HCT116 (cell line): ENCODE results near the gene COX20. TPM values are rescaled to one million over a fixed set of nuclear protein-coding genes. Genes with fewer than 3 reads are reported as not detected.

Experiments used
- ATAC-seq: fragments of 200-7000 bp; cut with Tn5 transposase; 2 replicates; pipeline ENCODE4 v1.9.1; 2020; ENCODE audit warnings: mild to moderate bottlenecking, moderate library complexity
- BruUV-seq: library from RNA; stranded (reverse); fragments of 400-500 nt; replicated peaks from 2 replicates; lab custom pipeline; 2021; lab: Mats Ljungman, UMichigan
- CTCF ChIA-PET: fragments of 300-600 bp; sonication (Branson Sonifier 250); formaldehyde crosslinking; loops from one replicate; lab custom pipeline; 2021; ENCODE audit warnings: antibody characterized with exemption; lab: Charles Lee
- POLR2A ChIA-PET: fragments of 300-600, 350-600 bp; sonication (Branson Sonifier 250); formaldehyde crosslinking; loops from one replicate; lab custom pipeline; 2021; ENCODE audit warnings: antibody characterized with exemption; lab: Charles Lee
- RAD21 ChIA-PET, 2 experiments: fragments of 300-600 bp; sonication (Branson Sonifier 250); formaldehyde crosslinking; loops; one replicate each; lab custom pipeline; 2023; ENCODE audit warnings: low total read pairs in 2 of 2; ENCODE audit not compliant: uncharacterized antibody in 2 of 2, unreplicated experiment in 2 of 2, low non-redundant PET in 1 of 2; lab: Charles Lee
- DNase-seq: peaks from one replicate; pipeline ENCODE4 v3.0.0-alpha.2; 2010; ENCODE audit warnings: low read depth, low spot score
- H2AFZ ChIP-seq: fragments of 200-600 bp; shearing (Covaris generic), sonication (generic); 2 replicates; pipeline ENCODE4 v1.6.1; 2017; ENCODE audit warnings: low read depth, mixed run types, mixed read lengths, antibody characterized with exemption, low read length; ENCODE audit not compliant: poor library complexity, severe bottlenecking
- H3K27ac ChIP-seq: 2 replicates; pipeline ENCODE4 v1.5.1; 2012; ENCODE audit warnings: low read depth, low read length
- H3K27me3 ChIP-seq: fragments of 200-600 bp; sonication (generic); 2 replicates; pipeline ENCODE4 v1.6.1; 2016; ENCODE audit warnings: mixed run types, low read length, mixed read lengths; ENCODE audit not compliant: insufficient read depth
- H3K36me3 ChIP-seq, 2 experiments: fragments of 200-500 bp in 1 of 2; fragments of 200-600 bp in 1 of 2; sonication (Bioruptor generic) in 1 of 2; sonication (generic) in 1 of 2; 2 replicates each; pipeline versions ENCODE4 v1.5.1 to v1.6.1; 2014 to 2016; ENCODE audit warnings: low read length in 2 of 2, inconsistent platforms in 1 of 2, mixed read lengths in 1 of 2, mixed run types in 1 of 2; ENCODE audit not compliant: insufficient read depth in 2 of 2, control insufficient read depth in 1 of 2
- H3K4me1 ChIP-seq, 2 experiments: fragments of 200-600 bp in 1 of 2; sonication (generic) in 1 of 2; 2 replicates each; pipeline versions ENCODE4 v1.5.1 to v1.6.1; 2012 to 2017; ENCODE audit warnings: low read length in 2 of 2, inconsistent platforms in 1 of 2, mild to moderate bottlenecking in 1 of 2, mixed read lengths in 1 of 2, mixed run types in 1 of 2, moderate library complexity in 1 of 2; ENCODE audit not compliant: insufficient read depth in 2 of 2, control insufficient read depth in 1 of 2
- H3K4me2 ChIP-seq: fragments of 200-600 bp; sonication (generic); 2 replicates; pipeline ENCODE4 v1.6.1; 2017; ENCODE audit warnings: mixed run types, low read length, mixed read lengths
- H3K4me3 ChIP-seq, 2 experiments: fragments of 200-600 bp in 1 of 2; sonication (generic) in 1 of 2; replicated peaks in 1 of 2; 2 replicates each; pipeline ENCODE4 v1.5.1; 2011 to 2016; ENCODE audit warnings: low read length in 2 of 2, control low read depth in 1 of 2, low read depth in 1 of 2, mild to moderate bottlenecking in 1 of 2, mixed read lengths in 1 of 2, mixed run types in 1 of 2
- H3K79me2 ChIP-seq: fragments of 200-600 bp; sonication (generic); 2 replicates; pipeline ENCODE4 v1.6.1; 2017; ENCODE audit warnings: mild to moderate bottlenecking, mixed run types, low read length, moderate library complexity, mixed read lengths; ENCODE audit not compliant: insufficient read depth
- H3K9ac ChIP-seq: fragments of 200-600 bp; sonication (generic); 2 replicates; pipeline ENCODE4 v1.6.1; 2016; ENCODE audit warnings: low read length, mixed read lengths
- H3K9me2 ChIP-seq: fragments of 200-600 bp; sonication (generic), shearing (Covaris generic); 2 replicates; pipeline ENCODE4 v1.6.1; 2017; ENCODE audit warnings: mixed run types, mild to moderate bottlenecking, moderate library complexity; ENCODE audit not compliant: insufficient read depth
- H3K9me3 ChIP-seq, 2 experiments: fragments of 200-500 bp in 1 of 2; fragments of 200-600 bp in 1 of 2; sonication (Bioruptor generic) in 1 of 2; sonication (generic) in 1 of 2; 2 replicates each; pipeline ENCODE4 v1.6.1; 2014 to 2017; ENCODE audit warnings: low read length in 2 of 2, mixed read lengths in 2 of 2, inconsistent platforms in 1 of 2, low read depth in 1 of 2, mild to moderate bottlenecking in 1 of 2, mixed run types in 1 of 2, moderate library complexity in 1 of 2; ENCODE audit not compliant: control insufficient read depth in 1 of 2, insufficient read depth in 1 of 2
- H4K20me1 ChIP-seq: fragments of 200-600 bp; sonication (generic), shearing (Covaris generic); 2 replicates; pipeline ENCODE4 v1.6.1; 2017; ENCODE audit warnings: mixed run types, mild to moderate bottlenecking, moderate library complexity; ENCODE audit not compliant: insufficient read depth
- CEBPB ChIP-seq: IDR thresholded peaks from 2 replicates; pipeline ENCODE4 v1.6.1; 2012; ENCODE audit warnings: low read depth
- ELF1 ChIP-seq: IDR thresholded peaks from 2 replicates; pipeline ENCODE4 v1.6.1; 2012; ENCODE audit warnings: low read depth, borderline replicate concordance
- EZH2 ChIP-seq: fragments of 200-600 bp; sonication (generic); IDR thresholded peaks from 2 replicates; pipeline ENCODE4 v1.6.1; 2017; ENCODE audit warnings: antibody characterized with exemption, mixed run types
- JUND ChIP-seq: IDR thresholded peaks from 2 replicates; pipeline ENCODE4 v1.6.1; 2012
- POLR2A ChIP-seq: IDR thresholded peaks from 2 replicates; pipeline ENCODE4 v1.7.0; 2011; ENCODE audit warnings: borderline replicate concordance; ENCODE audit not compliant: insufficient read depth, insufficient read length; ENCODE audit errors: extremely low read depth
- RAD21 ChIP-seq: IDR thresholded peaks from 2 replicates; pipeline ENCODE4 v1.6.1; 2012; ENCODE audit warnings: low read depth, mild to moderate bottlenecking
- intact Hi-C: fragments of 100-400 bp; cut with micrococcal nuclease; formaldehyde crosslinking; loops from 2 replicates; pipeline ENCODE4 v1.10.0; 2022
- total RNA-seq: library from RNA; stranded (reverse); gene quantifications from one replicate; pipeline ENCODE4 v1.2.1, GENCODE V29; 2021; ENCODE audit not compliant: unreplicated experiment
- TF ChIP-seq, protein P1 (sequence below), 3 experiments: fragments of 200-600 bp in 1 of 3; sonication (generic) in 1 of 3; IDR thresholded peaks in 2 of 3; conservative IDR thresholded peaks in 1 of 3; 2 replicates each; pipeline ENCODE4 v1.5.1; 2012 to 2017; ENCODE audit warnings: low read depth in 2 of 3, low read length in 2 of 3, antibody characterized with exemption in 1 of 3, borderline replicate concordance in 1 of 3, control low read depth in 1 of 3, mild to moderate bottlenecking in 1 of 3, mixed read lengths in 1 of 3, mixed run types in 1 of 3, moderate library complexity in 1 of 3; ENCODE audit not compliant: insufficient read depth in 1 of 3
- TF ChIP-seq, protein P2 (sequence below): IDR thresholded peaks from 2 replicates; pipeline ENCODE4 v1.6.1; 2012; ENCODE audit warnings: low read depth

The COX20 gene
- total RNA-seq, 1 experiment from 2014 or later, result 48.1 TPM

DNA sequence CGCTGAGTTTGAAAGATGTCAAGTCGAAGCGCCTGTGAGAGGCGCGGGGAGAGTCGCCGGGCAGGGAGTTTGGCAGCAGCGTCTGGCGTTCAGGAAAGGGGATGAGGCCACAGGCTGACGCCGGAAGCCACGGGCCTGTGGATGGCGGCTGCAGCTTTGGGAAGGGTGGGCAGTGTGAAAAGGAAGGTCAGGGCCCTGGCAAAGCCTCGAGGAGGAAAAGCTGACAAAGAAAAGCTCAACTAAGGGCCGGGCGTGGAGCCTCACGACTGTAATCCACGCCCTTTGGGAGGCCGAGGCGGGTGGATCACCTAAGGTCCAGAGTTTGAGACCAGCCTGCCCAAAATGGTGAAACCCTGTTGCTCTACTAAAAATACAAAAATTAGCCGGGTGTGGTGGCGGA is 25.2 kb upstream of the COX20 start:
- ATAC-seq, result no peak
- H3K4me1 ChIP-seq, result no peaks in the 10 kb centered on the region
- no peaks in the 10 kb centered on the region for H3K79me2 ChIP-seq
- intact Hi-C loops, result no loop called here
- DNase-seq, result no peak
- H2AFZ ChIP-seq, result no peak overlapping the region
- ChIA-PET POLR2A (no interaction called here), CTCF (no interaction called here), RAD21 (no interaction called here)
- H3K27me3 ChIP-seq, result no peaks in the 10 kb centered on the region
- no peak overlapping the region for H3K9ac ChIP-seq
- H3K4me2 ChIP-seq, result no peak overlapping the region
- no peaks in the 10 kb centered on the region for H3K36me3 ChIP-seq
- no peaks in the 10 kb centered on the region for H3K9me2 ChIP-seq
- no peaks in the 10 kb centered on the region for H4K20me1 ChIP-seq
- no peak overlapping the region for H3K27ac ChIP-seq
- no TSS peak for BruUV-seq
- H3K9me3 ChIP-seq, result no peaks in the 10 kb centered on the region
- no peak overlapping the region for H3K4me3 ChIP-seq
- TF ChIP-seq JUND (no peak), ELF1 (no peak), POLR2A (no peak), EZH2 (no peak)
- TF ChIP-seq, protein P1, sequence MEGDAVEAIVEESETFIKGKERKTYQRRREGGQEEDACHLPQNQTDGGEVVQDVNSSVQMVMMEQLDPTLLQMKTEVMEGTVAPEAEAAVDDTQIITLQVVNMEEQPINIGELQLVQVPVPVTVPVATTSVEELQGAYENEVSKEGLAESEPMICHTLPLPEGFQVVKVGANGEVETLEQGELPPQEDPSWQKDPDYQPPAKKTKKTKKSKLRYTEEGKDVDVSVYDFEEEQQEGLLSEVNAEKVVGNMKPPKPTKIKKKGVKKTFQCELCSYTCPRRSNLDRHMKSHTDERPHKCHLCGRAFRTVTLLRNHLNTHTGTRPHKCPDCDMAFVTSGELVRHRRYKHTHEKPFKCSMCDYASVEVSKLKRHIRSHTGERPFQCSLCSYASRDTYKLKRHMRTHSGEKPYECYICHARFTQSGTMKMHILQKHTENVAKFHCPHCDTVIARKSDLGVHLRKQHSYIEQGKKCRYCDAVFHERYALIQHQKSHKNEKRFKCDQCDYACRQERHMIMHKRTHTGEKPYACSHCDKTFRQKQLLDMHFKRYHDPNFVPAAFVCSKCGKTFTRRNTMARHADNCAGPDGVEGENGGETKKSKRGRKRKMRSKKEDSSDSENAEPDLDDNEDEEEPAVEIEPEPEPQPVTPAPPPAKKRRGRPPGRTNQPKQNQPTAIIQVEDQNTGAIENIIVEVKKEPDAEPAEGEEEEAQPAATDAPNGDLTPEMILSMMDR (IDR thresholded peaks at IDR 0.05 in 2 of 3, conservative IDR thresholded peaks at IDR 0.05 in 1 of 3; ENCODE audit: borderline replicate concordance in 1 of 3, insufficient read depth in 1 of 3, low read depth in 2 of 3, low read length in 2 of 3), result no peak

DNA sequence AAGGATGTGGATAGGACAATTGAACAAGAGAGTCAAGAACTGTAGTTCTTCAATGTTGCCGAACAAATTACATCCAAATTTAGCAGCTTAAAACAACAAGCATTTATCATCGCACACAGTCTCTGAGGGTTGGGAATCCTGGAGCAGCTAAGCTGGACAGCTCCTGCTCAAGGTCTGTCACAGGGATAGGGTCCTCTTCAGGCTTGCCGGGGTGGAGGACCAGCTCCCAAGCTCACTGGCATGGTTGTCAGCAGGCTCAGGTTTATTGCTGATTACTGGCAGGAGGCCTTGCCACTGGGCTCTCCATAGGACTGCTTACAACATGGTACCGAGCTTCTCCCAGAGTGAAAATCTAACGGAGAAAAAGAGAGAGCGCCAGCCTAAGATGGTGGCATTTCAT is 22.1 kb upstream of the COX20 start:
- RAD21 ChIA-PET, result interaction anchor here in 1 of 2 experiments (0.6 kb wide), 1 partner anchor 603 kb away, joined by 3 read pairs; no protein-coding TSS in a partner anchor
- intact Hi-C loops, result no loop called here
- H4K20me1 ChIP-seq, result no peaks in the 10 kb centered on the region
- H2AFZ ChIP-seq, result no peak overlapping the region
- H3K9ac ChIP-seq, result no peak overlapping the region
- DNase-seq, result no peak
- H3K36me3 ChIP-seq, result no peaks in the 10 kb centered on the region
- no peaks in the 10 kb centered on the region for H3K27me3 ChIP-seq
- TF ChIP-seq, protein P2, sequence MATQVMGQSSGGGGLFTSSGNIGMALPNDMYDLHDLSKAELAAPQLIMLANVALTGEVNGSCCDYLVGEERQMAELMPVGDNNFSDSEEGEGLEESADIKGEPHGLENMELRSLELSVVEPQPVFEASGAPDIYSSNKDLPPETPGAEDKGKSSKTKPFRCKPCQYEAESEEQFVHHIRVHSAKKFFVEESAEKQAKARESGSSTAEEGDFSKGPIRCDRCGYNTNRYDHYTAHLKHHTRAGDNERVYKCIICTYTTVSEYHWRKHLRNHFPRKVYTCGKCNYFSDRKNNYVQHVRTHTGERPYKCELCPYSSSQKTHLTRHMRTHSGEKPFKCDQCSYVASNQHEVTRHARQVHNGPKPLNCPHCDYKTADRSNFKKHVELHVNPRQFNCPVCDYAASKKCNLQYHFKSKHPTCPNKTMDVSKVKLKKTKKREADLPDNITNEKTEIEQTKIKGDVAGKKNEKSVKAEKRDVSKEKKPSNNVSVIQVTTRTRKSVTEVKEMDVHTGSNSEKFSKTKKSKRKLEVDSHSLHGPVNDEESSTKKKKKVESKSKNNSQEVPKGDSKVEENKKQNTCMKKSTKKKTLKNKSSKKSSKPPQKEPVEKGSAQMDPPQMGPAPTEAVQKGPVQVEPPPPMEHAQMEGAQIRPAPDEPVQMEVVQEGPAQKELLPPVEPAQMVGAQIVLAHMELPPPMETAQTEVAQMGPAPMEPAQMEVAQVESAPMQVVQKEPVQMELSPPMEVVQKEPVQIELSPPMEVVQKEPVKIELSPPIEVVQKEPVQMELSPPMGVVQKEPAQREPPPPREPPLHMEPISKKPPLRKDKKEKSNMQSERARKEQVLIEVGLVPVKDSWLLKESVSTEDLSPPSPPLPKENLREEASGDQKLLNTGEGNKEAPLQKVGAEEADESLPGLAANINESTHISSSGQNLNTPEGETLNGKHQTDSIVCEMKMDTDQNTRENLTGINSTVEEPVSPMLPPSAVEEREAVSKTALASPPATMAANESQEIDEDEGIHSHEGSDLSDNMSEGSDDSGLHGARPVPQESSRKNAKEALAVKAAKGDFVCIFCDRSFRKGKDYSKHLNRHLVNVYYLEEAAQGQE, result 0 out of 2 replicates have a peak, but pooled peaks have one; percentile 11
- TF ChIP-seq RAD21 (no peak), CEBPB (no peak)
- CTCF ChIA-PET, result no interaction called here
- POLR2A ChIA-PET, result no interaction called here
- H3K4me1 ChIP-seq, result no peaks in the 10 kb centered on the region
- no peak overlapping the region for H3K4me2 ChIP-seq
- H3K79me2 ChIP-seq, result no peaks in the 10 kb centered on the region
- no peak for ATAC-seq
- no peak overlapping the region for H3K27ac ChIP-seq
- no peaks in the 10 kb centered on the region for H3K9me3 ChIP-seq
- no TSS peak for BruUV-seq
- no peaks in the 10 kb centered on the region for H3K9me2 ChIP-seq
- H3K4me3 ChIP-seq, result no peak overlapping the region
